HL-60 (cell line): ENCODE results near the gene NRXN3.

ENCODE experiments used
- DNase-seq, 2 experiments: peaks; one replicate each; pipeline ENCODE4 v3.0.0-alpha.2; 2010 to 2020; ENCODE audit warnings: low read depth in 1 of 2, low spot score in 1 of 2
- H3K27ac ChIP-seq: fragments of 250-450 bp; sonication (Bioruptor Pico); replicated peaks from 2 replicates; pipeline ENCODE4 v1.5.1; 2020; ENCODE audit warnings: mild to moderate bottlenecking, moderate library complexity
- H3K27me3 ChIP-seq: fragments of 250-450 bp; sonication (Bioruptor Pico); 2 replicates; pipeline ENCODE4 v1.5.1; 2021; ENCODE audit warnings: mild to moderate bottlenecking, moderate library complexity; ENCODE audit not compliant: insufficient read depth, poor library complexity, severe bottlenecking
- H3K4me3 ChIP-seq: replicated peaks from 2 replicates; pipeline ENCODE4 v1.5.1; 2011; ENCODE audit warnings: mild to moderate bottlenecking, control low read depth, low read length; ENCODE audit not compliant: insufficient read depth
- GABPA ChIP-seq: IDR thresholded peaks from 2 replicates; pipeline ENCODE4 v1.6.1; 2012; ENCODE audit warnings: low read depth
- POLR2AphosphoS5 ChIP-seq: IDR thresholded peaks from 2 replicates; pipeline ENCODE4 v1.6.1; 2012; ENCODE audit warnings: low read depth
- SPI1 ChIP-seq: IDR thresholded peaks from 2 replicates; pipeline ENCODE4 v1.6.1; 2012; ENCODE audit warnings: low read depth, mild to moderate bottlenecking, borderline replicate concordance
- TF ChIP-seq, protein P1 (sequence below): IDR thresholded peaks from 2 replicates; pipeline ENCODE4 v1.6.1; 2012; ENCODE audit warnings: low read depth; ENCODE audit not compliant: insufficient replicate concordance
- TF ChIP-seq, protein P2 (sequence below): IDR thresholded peaks from one replicate; pipeline ENCODE4 v1.5.1; 2011; ENCODE audit warnings: low read length, control low read depth, inconsistent platforms; ENCODE audit not compliant: insufficient read depth

Gene NRXN3

GRCh38 chr14:78319887-78320635, 149.9 kb downstream of the NRXN3 start:
- Histone ChIP-seq H3K27ac (no peak overlapping the region), H3K27me3 (no peaks in the 10 kb centered on the region)
- TF ChIP-seq GABPA = no peak
- TF ChIP-seq, protein P1, sequence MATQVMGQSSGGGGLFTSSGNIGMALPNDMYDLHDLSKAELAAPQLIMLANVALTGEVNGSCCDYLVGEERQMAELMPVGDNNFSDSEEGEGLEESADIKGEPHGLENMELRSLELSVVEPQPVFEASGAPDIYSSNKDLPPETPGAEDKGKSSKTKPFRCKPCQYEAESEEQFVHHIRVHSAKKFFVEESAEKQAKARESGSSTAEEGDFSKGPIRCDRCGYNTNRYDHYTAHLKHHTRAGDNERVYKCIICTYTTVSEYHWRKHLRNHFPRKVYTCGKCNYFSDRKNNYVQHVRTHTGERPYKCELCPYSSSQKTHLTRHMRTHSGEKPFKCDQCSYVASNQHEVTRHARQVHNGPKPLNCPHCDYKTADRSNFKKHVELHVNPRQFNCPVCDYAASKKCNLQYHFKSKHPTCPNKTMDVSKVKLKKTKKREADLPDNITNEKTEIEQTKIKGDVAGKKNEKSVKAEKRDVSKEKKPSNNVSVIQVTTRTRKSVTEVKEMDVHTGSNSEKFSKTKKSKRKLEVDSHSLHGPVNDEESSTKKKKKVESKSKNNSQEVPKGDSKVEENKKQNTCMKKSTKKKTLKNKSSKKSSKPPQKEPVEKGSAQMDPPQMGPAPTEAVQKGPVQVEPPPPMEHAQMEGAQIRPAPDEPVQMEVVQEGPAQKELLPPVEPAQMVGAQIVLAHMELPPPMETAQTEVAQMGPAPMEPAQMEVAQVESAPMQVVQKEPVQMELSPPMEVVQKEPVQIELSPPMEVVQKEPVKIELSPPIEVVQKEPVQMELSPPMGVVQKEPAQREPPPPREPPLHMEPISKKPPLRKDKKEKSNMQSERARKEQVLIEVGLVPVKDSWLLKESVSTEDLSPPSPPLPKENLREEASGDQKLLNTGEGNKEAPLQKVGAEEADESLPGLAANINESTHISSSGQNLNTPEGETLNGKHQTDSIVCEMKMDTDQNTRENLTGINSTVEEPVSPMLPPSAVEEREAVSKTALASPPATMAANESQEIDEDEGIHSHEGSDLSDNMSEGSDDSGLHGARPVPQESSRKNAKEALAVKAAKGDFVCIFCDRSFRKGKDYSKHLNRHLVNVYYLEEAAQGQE = no peak
- TF ChIP-seq, protein P2, sequence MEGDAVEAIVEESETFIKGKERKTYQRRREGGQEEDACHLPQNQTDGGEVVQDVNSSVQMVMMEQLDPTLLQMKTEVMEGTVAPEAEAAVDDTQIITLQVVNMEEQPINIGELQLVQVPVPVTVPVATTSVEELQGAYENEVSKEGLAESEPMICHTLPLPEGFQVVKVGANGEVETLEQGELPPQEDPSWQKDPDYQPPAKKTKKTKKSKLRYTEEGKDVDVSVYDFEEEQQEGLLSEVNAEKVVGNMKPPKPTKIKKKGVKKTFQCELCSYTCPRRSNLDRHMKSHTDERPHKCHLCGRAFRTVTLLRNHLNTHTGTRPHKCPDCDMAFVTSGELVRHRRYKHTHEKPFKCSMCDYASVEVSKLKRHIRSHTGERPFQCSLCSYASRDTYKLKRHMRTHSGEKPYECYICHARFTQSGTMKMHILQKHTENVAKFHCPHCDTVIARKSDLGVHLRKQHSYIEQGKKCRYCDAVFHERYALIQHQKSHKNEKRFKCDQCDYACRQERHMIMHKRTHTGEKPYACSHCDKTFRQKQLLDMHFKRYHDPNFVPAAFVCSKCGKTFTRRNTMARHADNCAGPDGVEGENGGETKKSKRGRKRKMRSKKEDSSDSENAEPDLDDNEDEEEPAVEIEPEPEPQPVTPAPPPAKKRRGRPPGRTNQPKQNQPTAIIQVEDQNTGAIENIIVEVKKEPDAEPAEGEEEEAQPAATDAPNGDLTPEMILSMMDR = no peak

GRCh38 chr14:78324353-78324752, 154.2 kb downstream of the NRXN3 start:
- Histone ChIP-seq H3K27ac (no peak overlapping the region), H3K4me3 (no peak overlapping the region), H3K27me3 (no peaks in the 10 kb centered on the region)
- no peak for DNase-seq
- TF ChIP-seq GABPA (no peak), SPI1 (no peak)

More at GRCh38 chr14:78319887-78320635, 149.9 kb downstream of the NRXN3 start:
- no peak overlapping the region for H3K4me3 ChIP-seq
- no peak for DNase-seq

GRCh38 chr14:78325911-78326310, 155.7 kb downstream of the NRXN3 start:
- DNase-seq = no peak
- H3K4me3 ChIP-seq = no peak overlapping the region
- H3K27ac ChIP-seq = no peak overlapping the region
- TF ChIP-seq, protein P2 = no peak
- TF ChIP-seq POLR2AphosphoS5 (no peak), GABPA (no peak), SPI1 (no peak)
- TF ChIP-seq, protein P1 = no peak
- no peaks in the 10 kb centered on the region for H3K27me3 ChIP-seq

DNA sequence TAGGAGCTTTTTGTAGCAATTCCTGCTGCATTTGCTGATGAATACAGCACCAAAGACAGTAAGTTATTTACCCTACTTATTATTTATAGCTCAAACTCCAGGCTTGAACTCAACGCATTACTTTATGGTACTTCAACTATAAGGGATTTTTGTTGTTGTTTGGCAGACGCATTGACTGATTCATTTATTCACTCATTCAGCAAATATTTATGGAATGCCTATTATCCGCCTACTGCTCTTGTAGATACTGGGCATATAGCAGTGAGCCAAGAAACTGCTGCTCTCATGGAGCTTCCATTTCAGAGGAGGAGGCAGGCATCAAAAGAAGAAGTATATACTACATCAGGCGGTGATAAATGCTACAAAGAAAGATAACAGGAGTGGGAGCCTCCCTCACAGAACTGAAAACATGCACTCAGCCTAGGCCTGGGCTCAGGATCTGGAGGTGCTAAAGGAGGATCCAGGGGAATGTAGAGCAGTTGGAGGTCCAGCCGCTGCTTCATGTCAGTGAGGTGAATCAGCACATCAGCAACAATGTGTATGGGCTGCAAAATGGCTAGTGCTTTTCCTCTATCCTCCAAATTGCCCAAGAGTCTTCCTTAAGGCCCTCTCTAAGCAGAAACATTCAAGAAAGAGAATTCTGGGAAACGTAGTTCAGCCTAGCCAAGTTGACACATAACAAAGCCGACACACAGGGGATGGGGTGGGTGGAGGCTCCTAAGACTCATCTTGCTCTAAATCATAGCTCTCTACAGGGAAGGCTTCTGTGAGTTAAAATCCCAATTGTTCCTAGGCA, 157.5 kb downstream of the NRXN3 start:
- Histone ChIP-seq H3K27ac (no peak overlapping the region), H3K4me3 (no peak overlapping the region), H3K27me3 (no peaks in the 10 kb centered on the region)
- TF ChIP-seq, protein P1 = no peak
- no peak for TF ChIP-seq SPI1
- TF ChIP-seq POLR2AphosphoS5 = no peak
- no peak for DNase-seq
